Measurements from ENCODE around the gene AHCYL1.
A peak's percentile ranks its signal among the peaks of the same experiment; 100 is the strongest.

The AHCYL1 gene

GRCh38 chr1:110035236-110035752 lies 50.7 kb downstream of the AHCYL1 start:
- DNase-seq (ENCODE audit: low read depth in 2 of 2): no peak

- DNase-seq (ENCODE audit: low read depth in 2 of 2): no peak
Observed at GRCh38 chr1:110038271-110038670, 53.7 kb downstream of the AHCYL1 start.

- DNase-seq (ENCODE audit: low read depth in 2 of 2): no peak
Observed at GRCh38 chr1:110039641-110040040, 55.1 kb downstream of the AHCYL1 start.

- DNase-seq (ENCODE audit: low read depth in 2 of 2): peak in 1 of 2 donors; percentile 19
Observed at GRCh38 chr1:110040548-110040947, 56.0 kb downstream of the AHCYL1 start.

DNA sequence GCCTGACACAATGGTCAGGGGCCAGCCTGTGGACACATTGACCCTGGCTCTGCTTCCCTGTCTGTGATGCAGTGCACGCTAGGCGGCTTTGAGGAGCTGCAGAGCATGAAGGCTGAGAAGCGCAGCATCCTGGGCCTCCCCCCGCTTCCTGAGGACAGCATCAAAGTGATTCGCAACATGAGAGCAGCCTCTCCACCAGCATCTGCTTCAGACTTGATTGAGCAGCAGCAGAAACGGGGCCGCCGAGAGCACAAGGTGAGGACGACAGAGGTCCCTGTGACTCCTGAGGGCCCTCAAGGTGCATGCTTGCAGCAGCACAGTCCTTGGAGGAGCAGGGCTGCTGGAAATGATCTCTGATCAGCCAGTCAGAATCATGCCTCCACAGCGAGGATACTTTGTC lies 58.5 kb downstream of the AHCYL1 start:
- no peak for DNase-seq (ENCODE audit: low read depth in 2 of 2)

- DNase-seq (ENCODE audit: low read depth in 2 of 2): no peak
Observed at GRCh38 chr1:110047463-110047862, 62.9 kb downstream of the AHCYL1 start.

DNA sequence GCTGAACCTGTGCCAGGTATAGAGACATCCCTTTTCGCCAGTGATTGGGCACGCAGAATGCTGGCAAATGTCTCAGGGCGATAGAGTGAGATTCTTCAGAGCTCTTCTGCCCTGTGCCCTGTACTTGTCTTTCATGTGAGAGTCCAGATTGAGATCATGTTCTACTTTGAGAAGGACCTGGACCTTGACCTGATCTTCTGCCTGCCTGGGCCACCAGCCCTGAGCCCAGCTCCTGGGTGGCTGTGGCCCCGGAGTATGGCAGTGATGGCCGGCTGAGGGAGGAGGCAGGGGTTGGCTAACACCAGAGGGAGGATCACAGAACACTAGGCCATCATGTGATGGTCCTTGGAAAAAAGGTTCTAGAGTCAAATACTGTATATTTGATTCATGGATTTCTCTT lies 63.7 kb downstream of the AHCYL1 start:
- DNase-seq (ENCODE audit: low read depth in 2 of 2): no peak

DNA sequence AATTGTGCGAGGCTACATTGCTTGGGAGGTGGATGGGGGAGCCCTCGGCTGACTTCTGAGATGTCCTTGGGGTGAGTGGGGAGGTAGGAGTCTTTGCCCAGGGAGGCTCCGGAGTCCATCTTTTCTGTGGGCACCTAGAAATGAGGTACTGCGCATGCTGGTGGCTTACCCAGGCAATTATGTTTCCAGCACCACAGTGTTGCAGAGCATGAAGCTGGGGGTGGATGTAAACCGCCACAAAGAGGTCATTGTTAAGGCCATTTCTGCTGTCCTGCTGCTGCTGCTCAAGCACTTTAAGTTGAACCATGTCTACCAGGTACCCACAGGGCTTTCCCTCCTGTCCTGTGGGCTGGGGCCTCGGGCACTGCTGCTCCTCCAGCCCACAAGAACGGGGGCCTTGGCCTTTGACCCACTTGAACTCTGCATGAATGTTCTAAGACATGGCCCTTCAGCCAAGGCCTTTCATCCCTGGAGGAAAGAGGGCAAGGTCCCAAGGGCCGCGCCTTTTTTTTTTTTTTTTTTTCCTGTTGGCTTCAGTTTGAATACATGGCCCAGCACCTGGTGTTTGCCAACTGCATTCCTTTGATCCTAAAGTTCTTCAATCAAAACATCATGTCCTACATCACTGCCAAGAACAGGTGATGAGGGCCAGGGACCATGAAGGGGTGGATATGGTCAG lies 64.5 kb downstream of the AHCYL1 start:
- no peak for DNase-seq (ENCODE audit: low read depth in 2 of 2)

- no peak for DNase-seq (ENCODE audit: low read depth in 2 of 2)
Observed at GRCh38 chr1:110049801-110050601, 65.4 kb downstream of the AHCYL1 start.

- DNase-seq (ENCODE audit: low read depth in 2 of 2): no peak
Observed at GRCh38 chr1:110050602-110051261, 66.2 kb downstream of the AHCYL1 start.

DNA sequence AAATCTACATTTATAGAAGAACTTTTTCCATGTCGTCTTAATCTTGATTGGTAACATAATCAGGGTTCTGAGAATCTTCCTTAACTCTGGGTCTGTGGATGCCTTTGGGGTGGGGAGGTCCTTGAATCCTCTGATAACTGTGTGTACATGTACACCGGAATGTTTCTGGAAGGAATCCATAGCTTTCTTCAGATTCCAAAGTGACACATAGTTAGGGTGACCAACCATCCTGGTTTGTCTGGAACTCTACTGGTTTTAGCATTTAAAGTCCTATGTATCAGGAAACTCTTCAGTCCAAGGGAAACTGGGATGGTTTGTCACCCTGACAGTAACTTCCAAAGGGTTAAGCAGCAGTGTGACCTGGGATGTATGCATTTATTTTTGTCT lies 66.7 kb downstream of the AHCYL1 start:
- DNase-seq (ENCODE audit: low read depth in 2 of 2): no peak

GRCh38 chr1:110053552-110054428 lies 69.2 kb downstream of the AHCYL1 start:
- DNase-seq (ENCODE audit: low read depth in 2 of 2): peak; percentile 50 to 69

- DNase-seq (ENCODE audit: low read depth in 2 of 2): no peak
Observed at GRCh38 chr1:110055493-110056284, 71.1 kb downstream of the AHCYL1 start.

- no peak for DNase-seq (ENCODE audit: low read depth in 2 of 2)
Observed at GRCh38 chr1:110056285-110056683, 71.7 kb downstream of the AHCYL1 start.

DNA sequence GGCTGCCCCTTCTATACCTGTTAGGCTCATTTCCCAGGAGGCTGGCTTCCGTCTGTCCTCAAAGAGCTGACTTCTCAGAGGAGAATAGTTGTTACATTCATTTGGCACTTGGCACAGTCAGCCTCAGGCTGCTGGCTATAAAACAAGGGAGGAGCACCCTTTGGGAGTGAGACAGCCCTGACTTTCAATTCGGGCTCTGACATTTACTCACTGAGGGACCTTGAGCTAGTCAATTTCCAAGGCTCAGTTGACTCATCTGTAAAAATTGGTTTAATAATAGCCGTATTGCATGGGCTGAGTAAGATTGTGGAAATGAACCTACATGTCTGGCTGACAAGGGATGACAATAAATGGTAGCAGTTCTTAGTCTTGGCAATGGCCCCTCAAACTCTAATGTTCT lies 72.2 kb downstream of the AHCYL1 start:
- no peak for DNase-seq (ENCODE audit: low read depth in 2 of 2)

DNA sequence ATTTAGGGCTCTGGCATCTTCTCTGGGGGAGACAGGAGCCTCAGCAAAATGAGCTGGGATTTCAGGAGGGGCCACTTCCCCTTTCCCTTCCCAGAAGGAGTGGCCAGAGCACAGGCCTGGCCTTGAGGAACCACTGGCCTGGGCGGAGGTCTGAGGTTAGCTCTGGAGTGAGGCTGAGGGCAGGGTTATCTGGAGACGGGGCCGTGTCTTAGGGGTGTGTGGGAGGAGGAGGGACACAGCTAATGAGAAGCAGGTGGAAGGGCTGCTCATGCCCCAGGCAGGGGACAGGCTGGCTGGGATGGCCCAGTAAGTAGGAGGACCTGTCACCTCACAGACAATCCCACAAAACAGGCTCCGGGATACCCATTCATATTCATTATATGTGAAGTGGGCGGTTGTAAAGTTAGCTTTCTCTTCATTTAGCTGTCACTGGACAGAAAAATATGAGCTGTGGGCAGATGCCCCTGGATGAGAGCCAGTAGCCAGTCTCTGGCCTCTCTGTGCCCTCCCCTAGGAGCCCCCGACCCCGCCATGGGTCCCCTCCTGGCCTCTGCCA lies 73.5 kb downstream of the AHCYL1 start:
- no peak for DNase-seq (ENCODE audit: low read depth in 2 of 2)

DNA sequence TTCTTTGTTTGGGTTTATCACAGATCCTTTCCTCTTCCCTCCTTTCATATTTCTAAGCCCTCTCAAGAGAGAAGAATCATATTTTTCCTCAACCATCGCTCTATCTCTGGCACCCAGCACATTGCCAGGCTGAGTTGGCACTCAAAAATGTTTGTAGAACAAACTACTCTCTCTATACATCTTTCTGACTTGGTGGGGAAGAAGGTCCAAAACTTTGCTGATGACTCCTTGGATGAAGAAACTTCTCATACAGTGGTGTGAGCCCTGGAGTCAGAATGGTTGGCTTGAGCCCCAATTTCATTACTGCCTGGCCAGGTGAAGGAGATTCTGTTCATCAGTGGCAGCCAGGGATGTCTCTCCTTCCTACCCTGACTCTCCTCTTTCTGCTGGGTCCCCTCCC lies 74.0 kb downstream of the AHCYL1 start:
- DNase-seq (ENCODE audit: low read depth in 2 of 2): no peak

- DNase-seq (ENCODE audit: low read depth in 2 of 2): no peak
Observed at GRCh38 chr1:110059133-110059863, 74.7 kb downstream of the AHCYL1 start.

DNA sequence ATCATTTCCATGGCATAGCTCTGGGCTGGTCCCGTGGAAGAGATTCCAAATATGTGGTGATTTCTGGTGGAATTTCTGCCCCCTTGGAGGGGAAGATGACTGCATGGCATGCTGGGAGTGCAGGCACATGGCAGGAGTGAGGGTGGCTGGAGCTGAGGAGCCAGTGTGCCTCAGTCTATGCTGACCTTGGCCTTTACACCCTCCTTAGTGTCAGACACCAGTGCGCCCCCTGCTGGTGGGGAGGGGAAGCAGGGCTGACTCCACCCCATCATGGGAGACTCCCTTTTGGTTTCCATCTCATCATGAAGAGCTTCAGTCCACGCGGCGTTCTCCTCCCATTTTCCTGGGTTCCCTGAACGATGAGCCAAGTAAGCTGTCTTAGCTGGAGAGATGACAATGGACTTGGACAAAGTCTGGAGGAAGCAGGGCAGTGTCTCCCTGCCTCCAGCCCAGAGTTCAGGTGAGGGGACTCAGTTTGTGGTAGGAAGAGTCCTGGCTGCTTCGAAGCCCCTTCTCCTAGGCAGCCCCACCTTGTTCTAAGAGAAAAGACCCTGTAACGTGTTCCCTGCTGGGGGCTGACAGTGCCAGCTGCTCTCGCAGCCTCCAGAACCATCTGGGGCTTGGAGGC lies 75.6 kb downstream of the AHCYL1 start:
- DNase-seq (ENCODE audit: low read depth in 2 of 2): peak; percentile 73 to 77
